Stomach (tissue), 4 donors: ENCODE measurements around the gene MPI.

Experiments
- CTCF ChIP-seq, 7 experiments: fragments of 450-650 bp in 4 of 7; fragments of 200-600 bp in 3 of 7; sonication (generic) in 3 of 7; IDR thresholded peaks; one replicate each; pipeline ENCODE4 v1.5.1; 2016 to 2019; ENCODE audit warnings: antibody characterized with exemption in 7 of 7, control low read depth in 2 of 7, mild to moderate bottlenecking in 1 of 7
- EP300 ChIP-seq: sonication (generic); formaldehyde crosslinking; IDR thresholded peaks from one replicate; pipeline ENCODE4 v1.6.1; 2017; ENCODE audit warnings: antibody characterized with exemption
- POLR2A ChIP-seq, 4 donors: fragments of 450-650 bp; IDR thresholded peaks; one replicate each; pipeline ENCODE4 v1.6.1; 2016; ENCODE audit warnings: antibody characterized with exemption in 4 of 4, control low read depth in 2 of 4, mild to moderate bottlenecking in 1 of 4, moderate library complexity in 1 of 4
- POLR2AphosphoS5 ChIP-seq, 3 donors: sonication (generic); formaldehyde crosslinking; IDR thresholded peaks; one replicate each; pipeline ENCODE4 v1.6.1; 2016; ENCODE audit warnings: antibody characterized with exemption in 3 of 3

DNA sequence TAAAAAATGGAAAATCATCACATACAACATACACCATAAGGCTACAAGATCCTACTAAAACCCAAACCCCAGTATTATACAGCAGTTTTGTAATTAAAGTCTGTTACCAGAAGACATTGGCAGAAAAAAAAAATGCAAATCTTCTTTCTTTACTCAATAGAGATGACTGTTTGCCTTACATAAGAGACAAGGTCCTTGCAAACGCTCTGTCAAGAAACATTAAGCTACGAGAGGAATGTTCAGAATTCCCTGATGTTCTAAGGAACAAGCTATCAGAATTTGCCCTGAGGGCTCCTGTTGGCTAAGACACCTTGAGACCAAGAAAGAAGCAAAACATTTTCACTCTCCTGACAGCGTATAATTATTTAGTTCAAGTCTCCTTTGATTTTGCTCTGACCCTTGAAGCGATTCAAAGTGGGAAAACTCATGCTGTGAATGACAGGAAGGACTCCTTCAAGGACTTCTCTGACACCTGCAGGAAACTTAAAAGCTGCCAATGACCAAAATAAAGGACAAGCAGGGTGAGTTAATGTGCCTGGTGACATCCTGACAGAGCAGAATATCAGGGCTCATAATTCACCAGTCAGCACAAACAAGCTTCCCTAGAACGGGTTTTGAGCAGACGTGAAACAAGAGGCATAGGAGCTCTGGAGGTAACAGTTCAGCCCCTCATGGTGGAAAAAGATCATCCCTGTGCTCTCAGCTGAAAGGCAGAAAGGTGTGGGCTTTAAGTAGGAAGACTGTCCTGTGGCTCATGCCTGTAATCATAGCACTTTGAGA is 19.2 kb upstream of the MPI start:
- TF ChIP-seq CTCF (IDR thresholded peaks at IDR 0.05) (no peak), POLR2AphosphoS5 (IDR thresholded peaks at IDR 0.05) (no peak), POLR2A (IDR thresholded peaks at IDR 0.05) (no peak), EP300 (no peak)
